T-helper 2 cell treated with Interferon-gamma antibody and Interleukin-4, amounts not matched to agents 5 μg/mL and 100 μg/mL, for 36 hours (primary cell): Measurements from ENCODE around the gene IL26.

Source experiments
- DNase-seq: peaks from one replicate; pipeline ENCODE4 v3.0.0; 2021; ENCODE audit warnings: low spot score
- H3K27ac Mint-ChIP-seq: one replicate; pipeline ENCODE4 v1.8.0; 2021; ENCODE audit warnings: mild to moderate bottlenecking, mixed read lengths
- H3K27me3 Mint-ChIP-seq: one replicate; pipeline ENCODE4 v1.8.0; 2021; ENCODE audit warnings: low read depth, mixed read lengths
- H3K36me3 Mint-ChIP-seq: one replicate; pipeline ENCODE4 v1.8.0; 2021; ENCODE audit warnings: low read depth, mixed read lengths
- H3K4me1 Mint-ChIP-seq: one replicate; pipeline ENCODE4 v1.8.0; 2021; ENCODE audit warnings: low read depth, mixed read lengths
- H3K4me3 Mint-ChIP-seq: one replicate; pipeline ENCODE4 v1.8.0; 2022; ENCODE audit warnings: mild to moderate bottlenecking, moderate library complexity, mixed read lengths
- H3K9me3 Mint-ChIP-seq: one replicate; pipeline ENCODE4 v1.8.0; 2021; ENCODE audit warnings: mixed read lengths

IL26 gene

DNA sequence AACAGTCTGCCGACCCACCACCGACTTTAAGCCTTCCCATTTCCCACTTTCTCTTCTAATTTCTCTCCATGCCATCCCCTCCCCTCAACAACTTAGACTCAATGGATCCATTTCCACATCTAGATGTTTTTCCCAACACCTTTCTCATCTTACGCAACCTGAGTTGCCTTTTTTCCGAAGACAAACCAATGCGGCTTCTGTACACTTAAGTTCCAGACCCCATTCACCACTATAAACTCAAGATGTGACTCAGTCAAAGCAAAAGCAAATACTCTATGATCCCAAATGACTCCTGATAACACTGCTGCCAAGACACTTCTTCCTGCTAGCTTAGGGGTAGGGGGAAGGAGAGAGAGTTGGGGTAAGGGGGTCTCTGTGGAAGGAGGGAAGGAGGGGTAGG lies 26.5 kb upstream of the IL26 start:
- Mint-ChIP-seq H3K4me1 (peaks cover 1% of the 10 kb centered on the region), H3K4me3 (no peak overlapping the region), H3K27ac (no peak overlapping the region), H3K27me3 (peaks cover 67% of the 10 kb centered on the region), H3K36me3 (no peaks in the 10 kb centered on the region), H3K9me3 (no peaks in the 10 kb centered on the region)
- no peak for DNase-seq

DNA sequence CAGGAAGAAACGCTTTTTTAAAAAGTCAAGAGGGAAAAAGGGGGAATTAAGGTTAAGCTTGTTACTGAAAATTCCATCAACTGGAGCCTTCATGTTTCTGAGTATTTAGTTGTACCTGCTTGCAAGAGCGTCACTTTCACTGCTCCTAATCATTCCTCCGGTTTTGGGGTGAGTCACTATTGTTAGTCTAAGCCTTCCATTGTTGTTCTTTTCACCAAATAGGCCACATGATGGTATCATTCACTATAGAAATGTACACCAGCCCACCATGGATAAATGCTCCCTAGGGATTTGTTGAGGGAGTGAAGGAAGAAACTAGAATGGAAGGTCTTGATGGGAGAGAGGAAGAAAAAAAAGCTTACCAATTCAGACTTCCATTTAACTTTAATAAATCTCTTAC lies 24.8 kb upstream of the IL26 start:
- no peaks in the 10 kb centered on the region for H3K36me3 Mint-ChIP-seq
- H3K9me3 Mint-ChIP-seq: no peaks in the 10 kb centered on the region
- H3K4me1 Mint-ChIP-seq: peaks cover 1% of the 10 kb centered on the region
- no peak overlapping the region for H3K4me3 Mint-ChIP-seq
- peaks cover 68% of the 10 kb centered on the region for H3K27me3 Mint-ChIP-seq
- no peak for DNase-seq
- H3K27ac Mint-ChIP-seq: no peak overlapping the region

- no peak overlapping the region for H3K4me3 Mint-ChIP-seq
- no peak for DNase-seq
- no peak overlapping the region for H3K27ac Mint-ChIP-seq
- peaks cover 60% of the 10 kb centered on the region for H3K27me3 Mint-ChIP-seq
- H3K36me3 Mint-ChIP-seq: no peaks in the 10 kb centered on the region
- peaks cover under 1% of the 10 kb centered on the region for H3K4me1 Mint-ChIP-seq
- peaks cover under 1% of the 10 kb centered on the region for H3K9me3 Mint-ChIP-seq
Measured at GRCh38 chr12:68247785-68248184, 22.2 kb upstream of the IL26 start.

DNA sequence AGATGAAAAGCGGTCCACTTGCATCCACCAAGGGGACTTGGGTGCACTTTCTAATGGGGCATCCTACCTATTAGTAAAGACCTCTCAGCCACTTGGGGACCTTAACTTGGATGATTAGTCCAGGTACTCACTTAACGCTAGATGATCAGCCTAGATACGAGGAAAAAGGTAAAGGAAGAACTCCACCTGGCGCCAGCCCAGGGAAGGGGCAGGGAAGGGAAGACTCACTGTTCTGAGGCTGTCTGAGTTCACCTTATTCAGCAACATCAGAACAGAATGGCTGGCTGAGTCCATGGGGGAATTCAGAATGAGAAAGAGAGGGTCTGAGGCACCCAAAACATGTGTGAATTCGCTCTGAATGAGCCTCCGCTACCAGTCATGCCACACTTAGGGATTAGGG lies 20.7 kb upstream of the IL26 start:
- Mint-ChIP-seq H3K4me1 (peaks cover 6% of the 10 kb centered on the region), H3K9me3 (peaks cover 7% of the 10 kb centered on the region), H3K36me3 (no peaks in the 10 kb centered on the region), H3K27me3 (peaks cover 49% of the 10 kb centered on the region), H3K27ac (no peak overlapping the region), H3K4me3 (no peak overlapping the region)
- DNase-seq: no peak

DNA sequence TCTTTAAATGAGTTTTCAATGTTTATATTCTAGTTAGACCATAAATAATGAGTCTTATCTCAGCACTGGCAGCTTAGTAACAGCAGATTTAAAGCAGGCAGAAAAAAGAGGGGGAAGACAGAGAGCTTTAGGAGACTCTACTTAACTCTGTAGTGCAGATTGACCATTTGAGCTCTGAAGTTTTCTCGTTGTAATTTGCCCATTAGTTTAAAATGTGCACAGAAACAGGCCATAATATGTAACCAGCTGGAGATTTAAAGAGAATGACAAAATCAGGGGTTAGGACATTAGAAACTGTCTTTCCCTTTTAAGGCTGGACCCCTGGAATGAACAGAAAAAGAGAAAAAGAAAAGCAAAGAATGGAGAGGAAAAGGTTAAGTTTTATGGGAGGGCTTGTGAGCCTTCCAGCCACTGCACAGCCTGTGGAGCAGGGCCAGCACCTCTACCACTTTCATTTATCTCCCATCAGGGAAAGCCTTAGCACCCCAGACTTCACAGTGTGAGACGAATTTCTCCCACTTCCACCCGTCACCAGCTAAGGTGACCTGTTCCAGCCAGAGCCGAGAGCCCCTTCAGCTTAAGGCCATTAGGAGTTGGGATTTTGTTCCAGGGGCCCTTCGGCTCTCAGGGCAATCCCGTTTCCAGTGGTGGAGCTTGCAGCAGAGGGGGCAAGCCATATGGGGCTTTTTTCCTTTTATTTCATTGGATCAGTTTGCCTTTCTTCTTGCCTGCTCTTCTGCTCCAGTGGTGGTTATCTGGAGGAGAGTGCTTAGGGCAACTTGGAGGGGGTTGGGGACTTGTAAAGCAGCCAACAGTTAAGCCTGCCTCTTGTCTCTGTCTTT lies 19.8 kb upstream of the IL26 start:
- DNase-seq: no peak
- peaks cover 41% of the 10 kb centered on the region for H3K27me3 Mint-ChIP-seq
- H3K36me3 Mint-ChIP-seq: peaks cover 2% of the 10 kb centered on the region
- peaks cover 7% of the 10 kb centered on the region for H3K9me3 Mint-ChIP-seq
- no peak overlapping the region for H3K27ac Mint-ChIP-seq
- H3K4me3 Mint-ChIP-seq: no peak overlapping the region
- H3K4me1 Mint-ChIP-seq: peaks cover 15% of the 10 kb centered on the region

GRCh38 chr12:68242777-68243176 lies 17.2 kb upstream of the IL26 start:
- H3K27ac Mint-ChIP-seq: no peak overlapping the region

GRCh38 chr12:68240975-68241374 lies 15.4 kb upstream of the IL26 start:
- peak overlapping the region; percentile 73 for H3K4me3 Mint-ChIP-seq
- peaks cover 7% of the 10 kb centered on the region for H3K9me3 Mint-ChIP-seq
- H3K4me1 Mint-ChIP-seq: peaks cover 39% of the 10 kb centered on the region
- peak overlapping the region; percentile 89 for H3K27ac Mint-ChIP-seq
- H3K36me3 Mint-ChIP-seq: peaks cover 5% of the 10 kb centered on the region
- H3K27me3 Mint-ChIP-seq: peaks cover 6% of the 10 kb centered on the region
- peak; percentile 62 for DNase-seq

More at GRCh38 chr12:68242777-68243176, 17.2 kb upstream of the IL26 start:
- no peak overlapping the region for H3K4me3 Mint-ChIP-seq
- DNase-seq: no peak
- peaks cover 27% of the 10 kb centered on the region for H3K4me1 Mint-ChIP-seq
- H3K27me3 Mint-ChIP-seq: peaks cover 24% of the 10 kb centered on the region
- H3K36me3 Mint-ChIP-seq: peaks cover 4% of the 10 kb centered on the region
- H3K9me3 Mint-ChIP-seq: peaks cover 7% of the 10 kb centered on the region

GRCh38 chr12:68240079-68240478 lies 14.5 kb upstream of the IL26 start:
- peak overlapping the region; percentile 5 for H3K4me3 Mint-ChIP-seq
- H3K9me3 Mint-ChIP-seq: peaks cover 7% of the 10 kb centered on the region
- H3K27me3 Mint-ChIP-seq: peaks cover 1% of the 10 kb centered on the region
- H3K4me1 Mint-ChIP-seq: peaks cover 45% of the 10 kb centered on the region
- H3K27ac Mint-ChIP-seq: no peak overlapping the region
- peaks cover 5% of the 10 kb centered on the region for H3K36me3 Mint-ChIP-seq
- DNase-seq: no peak

- no peak for DNase-seq
- H3K27ac Mint-ChIP-seq: no peak overlapping the region
- H3K4me1 Mint-ChIP-seq: peaks cover 50% of the 10 kb centered on the region
- peaks cover 7% of the 10 kb centered on the region for H3K9me3 Mint-ChIP-seq
- peaks cover 5% of the 10 kb centered on the region for H3K36me3 Mint-ChIP-seq
- H3K27me3 Mint-ChIP-seq: no peaks in the 10 kb centered on the region
- H3K4me3 Mint-ChIP-seq: no peak overlapping the region
Measured at GRCh38 chr12:68239309-68239982, 13.8 kb upstream of the IL26 start.

- Mint-ChIP-seq H3K27me3 (peaks cover 3% of the 10 kb centered on the region), H3K4me3 (no peak overlapping the region), H3K36me3 (peaks cover 5% of the 10 kb centered on the region), H3K4me1 (peaks cover 53% of the 10 kb centered on the region), H3K27ac (no peak overlapping the region), H3K9me3 (peaks cover 5% of the 10 kb centered on the region)
- no peak for DNase-seq
Measured at GRCh38 chr12:68237619-68238018, 12.0 kb upstream of the IL26 start.

DNA sequence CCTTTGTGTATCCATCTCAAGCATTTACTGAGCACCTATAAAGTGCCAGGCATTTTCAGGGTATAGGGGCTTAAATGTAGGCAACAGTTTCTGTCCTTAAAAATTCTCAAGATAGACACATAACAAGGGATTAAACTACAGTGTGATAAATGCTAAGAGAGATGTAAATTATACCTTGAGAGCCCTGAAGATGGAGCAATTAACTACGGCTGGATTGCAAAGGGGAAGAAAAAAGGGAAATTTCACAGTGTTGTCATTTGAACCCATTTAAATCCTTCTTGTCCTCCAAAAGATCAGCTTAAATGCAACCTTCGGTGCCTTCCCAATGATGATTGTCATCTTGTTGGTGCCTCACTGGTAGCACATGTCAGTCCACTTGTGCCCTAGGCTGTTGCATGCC lies 11.5 kb upstream of the IL26 start:
- DNase-seq: no peak
- H3K27ac Mint-ChIP-seq: peak overlapping the region; percentile 83
- peaks cover 4% of the 10 kb centered on the region for H3K27me3 Mint-ChIP-seq
- H3K4me1 Mint-ChIP-seq: peaks cover 52% of the 10 kb centered on the region
- H3K9me3 Mint-ChIP-seq: no peaks in the 10 kb centered on the region
- peak overlapping the region; percentile 77 for H3K4me3 Mint-ChIP-seq
- peaks cover 5% of the 10 kb centered on the region for H3K36me3 Mint-ChIP-seq

- Mint-ChIP-seq H3K4me1 (peaks cover 54% of the 10 kb centered on the region), H3K36me3 (peaks cover 5% of the 10 kb centered on the region), H3K27ac (peak overlapping the region; percentile 83)
Measured at GRCh38 chr12:68236421-68237059, 10.9 kb upstream of the IL26 start.

DNA sequence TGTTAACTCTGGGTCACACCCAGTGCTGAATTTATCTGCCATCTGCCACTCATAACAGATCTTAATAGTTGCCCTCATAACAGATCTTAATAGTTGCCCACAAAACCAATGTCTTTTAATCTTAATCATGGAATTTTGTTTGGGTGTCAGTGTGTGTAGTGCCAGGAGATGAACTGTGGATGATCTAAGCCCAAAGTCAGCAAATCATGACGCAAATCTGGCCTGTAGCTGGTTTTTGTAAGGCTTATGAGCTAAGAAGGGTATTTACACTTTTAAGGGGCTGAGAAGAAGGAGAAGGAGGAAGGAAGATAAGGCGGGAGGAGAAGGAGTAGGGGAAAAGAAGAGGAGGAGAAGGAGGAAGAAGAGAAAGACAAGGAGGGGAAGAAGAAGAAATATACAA lies 10.0 kb upstream of the IL26 start:
- Mint-ChIP-seq H3K36me3 (peaks cover 3% of the 10 kb centered on the region), H3K9me3 (no peaks in the 10 kb centered on the region), H3K4me1 (peaks cover 50% of the 10 kb centered on the region), H3K27ac (no peak overlapping the region), H3K27me3 (peaks cover 10% of the 10 kb centered on the region), H3K4me3 (no peak overlapping the region)
- no peak for DNase-seq

More at GRCh38 chr12:68236421-68237059, 10.9 kb upstream of the IL26 start:
- Mint-ChIP-seq H3K9me3 (no peaks in the 10 kb centered on the region), H3K27me3 (peaks cover 4% of the 10 kb centered on the region), H3K4me3 (peak overlapping the region; percentile 77)
- peak; percentile 37 for DNase-seq

DNA sequence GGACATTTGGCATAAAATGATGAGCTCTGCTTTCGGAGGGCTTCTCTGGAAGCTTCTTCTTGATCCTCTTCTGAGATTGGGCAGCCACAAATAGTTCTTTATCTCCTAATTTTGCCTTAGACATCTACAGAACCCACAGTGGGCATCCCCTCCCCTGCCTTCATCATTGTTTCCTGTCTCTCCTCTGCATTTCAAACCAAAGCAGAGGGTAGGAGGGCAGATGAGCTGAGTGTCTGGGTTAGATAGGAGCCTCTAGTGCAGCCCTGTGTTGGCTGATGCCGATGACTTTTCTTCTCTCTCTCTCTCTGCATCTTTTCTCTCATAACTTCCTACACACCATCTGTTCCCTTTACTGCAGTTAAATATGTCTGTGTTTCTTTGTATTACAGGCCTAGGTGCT lies 8.5 kb upstream of the IL26 start:
- H3K36me3 Mint-ChIP-seq: peaks cover 3% of the 10 kb centered on the region
- peaks cover 13% of the 10 kb centered on the region for H3K27me3 Mint-ChIP-seq
- H3K27ac Mint-ChIP-seq: no peak overlapping the region
- DNase-seq: peak; percentile 31
- H3K9me3 Mint-ChIP-seq: no peaks in the 10 kb centered on the region
- peaks cover 41% of the 10 kb centered on the region for H3K4me1 Mint-ChIP-seq
- no peak overlapping the region for H3K4me3 Mint-ChIP-seq
